Measurements from ENCODE around the gene UCN.
A peak's percentile ranks its signal among the peaks of the same experiment; 100 is the strongest.
"Not testable (repeated sequence)": the region's sequence is repeated elsewhere in the genome, so short reads cannot be mapped to it uniquely, and the experiment has no call there.

UCN gene

DNA sequence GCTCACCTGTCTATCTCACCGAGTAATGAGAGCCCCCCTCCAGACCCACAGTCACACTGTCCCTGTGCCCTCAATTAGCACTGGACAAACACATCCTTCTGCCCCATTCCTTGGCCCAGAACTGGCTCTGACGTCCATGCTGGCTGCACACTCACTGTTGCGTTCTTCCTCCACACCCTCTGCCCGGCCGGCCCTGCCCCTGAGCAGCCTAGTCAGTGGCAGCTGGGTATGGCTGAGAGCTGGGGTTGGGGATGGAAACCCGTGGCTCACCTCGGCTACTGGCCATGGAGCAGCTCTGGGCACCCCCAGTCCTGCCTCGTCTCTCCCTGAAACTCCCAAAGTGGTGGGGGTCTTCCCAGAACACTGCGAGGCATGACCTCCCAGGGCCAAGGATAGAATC, 6.5 kb upstream of the UCN start:
- no peak for ATAC-seq

- ATAC-seq, result no peak
Measured at GRCh38 chr2:27313882-27314645, 5.8 kb upstream of the UCN start.

- ATAC-seq, result no peak
Measured at GRCh38 chr2:27312152-27312551, 3.9 kb upstream of the UCN start.

GRCh38 chr2:27309651-27310050, 1.4 kb upstream of the UCN start:
- no peak for ATAC-seq

DNA sequence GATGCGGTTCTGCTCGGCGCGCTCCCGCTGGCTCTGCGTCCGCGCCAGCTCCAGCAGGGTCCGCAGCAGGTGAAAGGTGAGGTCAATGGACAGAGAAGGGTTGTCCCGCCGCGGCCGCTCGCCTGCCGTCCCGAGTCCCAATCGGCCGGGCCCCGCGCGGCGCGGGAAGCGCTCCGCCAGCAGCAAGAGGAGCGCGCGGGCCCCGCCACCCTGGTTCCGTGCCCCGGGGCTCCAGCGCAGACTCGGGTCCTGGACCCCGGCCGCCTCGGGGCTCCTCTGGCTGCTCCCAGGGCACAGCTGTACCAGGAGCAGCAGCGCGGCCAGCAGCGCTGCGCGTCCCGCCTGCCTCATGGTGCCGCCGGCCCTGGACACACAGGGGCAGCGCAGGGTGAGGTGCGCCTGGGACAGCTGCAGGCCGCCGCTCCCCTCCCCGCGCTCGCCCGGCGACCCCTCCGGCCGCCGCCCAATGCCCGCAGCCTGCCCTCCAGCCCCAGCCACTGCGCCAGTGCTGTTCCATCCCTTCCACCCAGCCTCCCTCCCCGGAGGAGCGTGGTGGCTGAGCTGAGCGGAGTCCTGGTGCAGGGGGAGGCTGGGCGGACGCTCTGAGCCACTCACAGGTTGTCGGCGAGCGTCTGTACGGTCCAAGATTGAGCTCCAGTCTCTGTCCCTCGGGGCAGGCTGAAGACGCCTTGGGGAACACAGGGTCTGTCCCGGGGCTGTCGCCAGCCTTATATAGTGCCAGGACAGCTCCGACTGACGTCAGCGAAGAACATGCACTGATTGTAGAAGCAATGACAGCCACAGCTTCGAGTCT, 493 bp downstream of the UCN start:
- ATAC-seq, result no peak

- no peak for ATAC-seq
Measured at GRCh38 chr2:27307287-27307544, 1.0 kb downstream of the UCN start.

DNA sequence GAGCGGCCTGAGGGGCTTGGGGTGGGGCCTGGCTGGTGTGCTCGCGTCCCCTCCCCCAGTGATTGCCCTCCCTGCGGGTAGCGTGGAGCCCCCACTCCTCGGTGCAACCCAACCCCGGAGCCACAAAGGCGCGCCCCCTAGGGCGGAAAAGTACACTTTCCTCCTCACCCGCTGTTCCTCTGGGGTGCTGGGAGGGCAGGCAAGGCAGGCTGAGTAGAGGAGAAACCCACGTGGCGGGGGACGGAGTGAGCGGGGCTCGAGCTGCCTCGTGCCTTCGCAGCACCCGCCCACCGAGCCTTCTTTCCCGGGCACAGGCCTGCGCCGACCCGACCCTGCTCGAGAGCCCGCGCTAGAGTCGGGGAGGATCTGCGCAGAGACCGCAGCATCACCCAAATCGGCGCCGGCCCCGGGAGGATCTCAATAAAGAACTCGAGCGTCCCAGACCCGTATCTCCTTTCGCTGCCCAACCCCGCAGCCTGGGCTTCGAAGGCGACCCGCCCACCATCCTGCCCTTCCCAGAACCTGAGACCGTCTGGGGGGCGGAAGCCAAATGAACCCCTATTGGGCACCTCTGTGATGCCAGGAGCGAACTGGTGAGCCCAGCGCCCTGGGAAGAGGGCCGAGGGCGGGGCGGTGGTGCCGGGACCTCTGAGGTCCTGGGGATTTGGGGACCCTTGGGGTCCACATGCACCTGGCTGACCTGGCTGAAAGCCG, 1.5 kb downstream of the UCN start:
- ATAC-seq, result peak; percentile 47 to 56

- ATAC-seq, result peak in 1 of 2 donors; percentile 33
Measured at GRCh38 chr2:27306136-27306535, 2.1 kb downstream of the UCN start.

- ATAC-seq, result no peak
Measured at GRCh38 chr2:27305516-27305915, 2.7 kb downstream of the UCN start.

GRCh38 chr2:27304488-27305240, 3.6 kb downstream of the UCN start:
- no peak for ATAC-seq

GRCh38 chr2:27303093-27304025, 4.9 kb downstream of the UCN start:
- ATAC-seq, result peak; percentile 36 to 50

DNA sequence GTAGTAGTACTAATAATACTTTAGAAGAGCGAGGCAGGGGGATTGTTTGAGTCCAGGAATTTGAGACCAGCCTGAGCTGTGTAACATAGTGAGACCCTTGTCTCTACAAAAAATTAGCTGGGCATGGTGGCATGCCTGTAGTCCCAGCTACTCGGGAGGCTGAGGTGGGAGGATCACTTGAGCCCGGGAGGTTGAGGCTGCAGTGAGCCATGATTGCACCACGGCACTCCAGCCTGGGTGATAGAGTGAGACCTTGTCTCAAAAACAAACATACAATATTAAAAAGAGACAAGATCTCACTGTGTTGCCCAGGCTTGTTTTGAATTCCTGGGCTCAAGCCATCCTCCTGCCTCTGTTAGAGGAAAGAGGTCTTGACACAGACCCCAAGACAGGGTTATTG, 7.6 kb downstream of the UCN start:
- ATAC-seq, result not testable (repeated sequence)

DNA sequence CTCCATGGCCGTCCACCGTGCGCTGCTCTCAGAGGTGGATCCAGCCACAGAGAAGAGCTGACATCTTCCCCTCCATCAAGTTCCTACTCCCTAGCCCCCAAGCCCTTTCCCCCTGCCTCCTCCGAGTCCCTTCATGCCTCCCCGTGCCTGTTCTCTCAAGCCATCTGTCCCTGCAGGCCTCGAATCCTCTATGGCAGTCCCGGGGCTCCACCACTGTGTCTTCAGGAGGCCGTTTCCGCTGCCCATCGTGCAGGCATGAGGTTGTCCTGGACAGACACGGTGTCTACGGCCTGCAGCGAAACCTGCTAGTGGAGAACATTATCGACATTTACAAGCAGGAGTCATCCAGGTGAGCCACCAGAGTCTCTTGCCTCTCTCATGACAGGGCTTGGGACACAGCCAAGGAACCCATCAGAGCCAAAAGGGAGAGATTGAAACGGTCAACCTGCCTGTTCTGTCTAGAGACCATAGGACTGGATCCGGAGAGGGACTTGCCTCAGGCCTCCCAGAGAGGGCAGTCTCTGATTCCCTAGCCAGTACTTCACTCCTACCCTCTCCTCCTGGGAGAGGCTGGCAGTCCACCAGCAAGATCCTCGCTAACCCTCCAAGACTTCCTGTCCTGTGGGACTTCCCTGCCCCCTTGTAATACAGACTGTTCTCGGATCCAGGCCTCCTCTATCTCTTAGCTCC, 9.7 kb downstream of the UCN start:
- ATAC-seq, result no peak

DNA sequence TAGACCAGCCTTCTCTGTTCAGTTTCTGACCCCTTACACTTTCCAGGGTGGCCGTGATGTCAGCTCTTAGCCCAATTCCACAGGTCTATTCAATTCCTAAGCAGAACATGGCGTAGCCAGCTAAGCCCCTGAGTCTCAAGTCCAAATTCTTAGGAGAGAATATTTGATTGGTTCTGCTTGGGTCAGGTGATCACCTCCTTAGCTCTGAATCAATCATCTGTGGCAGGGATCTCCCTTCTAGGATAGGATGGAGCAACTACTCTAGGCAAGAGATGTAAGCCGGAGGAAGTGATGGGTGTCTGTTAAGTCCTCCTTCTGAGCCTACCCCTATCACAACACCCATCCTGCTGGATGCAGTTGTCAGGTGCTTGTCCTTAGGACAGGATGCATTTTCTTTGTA, 11.1 kb downstream of the UCN start:
- no peak for ATAC-seq

GRCh38 chr2:27296481-27296880, 11.8 kb downstream of the UCN start:
- ATAC-seq, result no peak

- ATAC-seq, result no peak
Measured at GRCh38 chr2:27294928-27295327, 13.3 kb downstream of the UCN start.

- ATAC-seq, result no peak
Measured at GRCh38 chr2:27291865-27292264, 16.4 kb downstream of the UCN start.

DNA sequence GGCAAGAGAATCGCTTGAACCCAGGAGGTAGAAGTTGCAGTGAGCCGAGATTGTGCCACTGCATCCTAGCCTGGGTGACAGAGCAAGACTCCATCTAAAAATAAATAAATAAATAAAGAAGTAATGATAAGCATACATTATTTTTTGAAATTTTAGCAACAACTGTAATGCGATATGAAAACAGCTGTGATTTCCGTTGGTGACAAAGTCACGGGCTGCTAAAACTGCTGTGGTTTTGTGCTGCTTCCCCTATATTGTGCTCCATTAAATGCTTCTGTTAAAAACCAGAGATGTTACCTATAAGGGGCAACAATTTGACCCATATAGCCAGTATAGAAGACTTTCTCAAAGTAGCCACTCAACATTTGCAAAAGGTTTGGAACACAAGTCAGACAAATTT, 17.7 kb downstream of the UCN start:
- no peak for ATAC-seq

- no peak for ATAC-seq
Measured at GRCh38 chr2:27288610-27289009, 19.6 kb downstream of the UCN start.

- ATAC-seq, result no peak
Measured at GRCh38 chr2:27285481-27285880, 22.8 kb downstream of the UCN start.

DNA sequence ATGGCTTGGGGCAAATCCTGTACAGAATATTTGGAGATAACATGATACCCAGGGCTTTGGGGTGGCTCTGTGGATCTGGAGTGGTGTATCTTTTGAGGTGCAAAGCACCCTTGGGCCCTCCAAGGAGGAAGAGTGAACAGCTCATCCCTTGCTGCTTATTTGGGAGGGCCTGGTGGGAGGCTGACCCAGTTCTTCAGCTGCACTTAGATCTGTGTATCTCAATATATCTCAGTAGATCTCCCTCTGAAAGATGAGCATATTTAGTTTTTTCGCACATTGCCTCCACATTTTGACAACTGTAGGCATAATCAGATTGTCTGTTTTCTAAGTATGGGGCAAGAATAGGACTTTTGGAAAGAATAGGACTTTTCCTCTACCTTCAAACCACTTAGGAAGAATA, 23.2 kb downstream of the UCN start:
- ATAC-seq, result no peak
